ENCODE data around the gene PARP12.

PARP12 gene

GRCh38 chr7:140034421-140034820 is 28.3 kb downstream of the PARP12 start:
- DNase-seq = no peak

DNA sequence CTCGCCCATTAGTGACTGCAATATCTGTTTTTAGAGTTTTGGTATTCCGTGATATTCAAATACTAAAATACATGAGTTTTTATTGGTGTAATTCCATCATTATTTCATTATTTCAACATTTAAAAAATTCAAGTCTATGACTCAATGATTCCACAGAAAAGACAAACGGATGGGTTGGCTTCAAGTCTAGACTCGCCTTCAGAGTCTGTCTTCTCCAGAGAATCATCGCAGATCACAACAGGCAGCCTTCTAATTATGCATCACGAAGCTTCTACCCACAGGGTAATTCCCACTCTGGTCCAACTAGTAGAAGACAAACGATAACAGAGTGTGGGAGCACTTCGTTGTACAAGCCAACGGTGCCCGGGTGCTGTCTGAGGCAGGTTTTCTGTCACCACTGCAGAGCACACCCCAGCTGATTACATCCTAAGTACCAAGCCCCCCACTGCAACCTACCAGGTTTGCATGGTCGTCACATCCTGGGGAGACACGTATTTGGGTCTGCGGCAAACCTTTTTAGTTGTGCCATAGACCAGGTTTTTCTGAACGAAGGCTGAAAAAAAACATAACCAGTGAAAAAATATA is 28.9 kb downstream of the PARP12 start:
- DNase-seq = peak; percentile 27

- DNase-seq = peak; percentile 57
Measured at GRCh38 chr7:140033036-140033435, 29.7 kb downstream of the PARP12 start.

- no peak for DNase-seq
Measured at GRCh38 chr7:140031364-140031763, 31.4 kb downstream of the PARP12 start.

- no peak for DNase-seq
Measured at GRCh38 chr7:140029072-140029471, 33.7 kb downstream of the PARP12 start.

- no peak for DNase-seq
Measured at GRCh38 chr7:140028311-140028710, 34.4 kb downstream of the PARP12 start.

DNA sequence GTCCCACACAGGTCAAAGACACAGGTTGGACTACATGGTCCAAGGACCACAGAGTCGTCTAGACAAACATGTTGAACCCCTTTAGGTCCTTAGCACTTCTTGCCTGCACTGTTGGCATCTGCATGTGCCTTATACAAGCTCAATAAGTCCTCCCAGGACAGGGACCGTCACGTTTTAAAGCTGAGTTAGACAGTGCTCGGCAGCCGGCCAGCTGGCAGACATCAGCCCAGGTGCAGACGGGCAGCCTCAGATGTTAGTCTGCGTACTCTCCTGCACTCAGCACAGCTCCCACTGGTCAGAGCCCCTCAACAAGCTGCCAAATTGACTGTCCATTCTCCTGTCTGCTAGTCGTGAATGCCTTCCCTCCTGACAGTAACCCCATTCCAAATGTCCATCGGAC is 34.9 kb downstream of the PARP12 start:
- DNase-seq = no peak

- DNase-seq = no peak
Measured at GRCh38 chr7:140026935-140027334, 35.8 kb downstream of the PARP12 start.

DNA sequence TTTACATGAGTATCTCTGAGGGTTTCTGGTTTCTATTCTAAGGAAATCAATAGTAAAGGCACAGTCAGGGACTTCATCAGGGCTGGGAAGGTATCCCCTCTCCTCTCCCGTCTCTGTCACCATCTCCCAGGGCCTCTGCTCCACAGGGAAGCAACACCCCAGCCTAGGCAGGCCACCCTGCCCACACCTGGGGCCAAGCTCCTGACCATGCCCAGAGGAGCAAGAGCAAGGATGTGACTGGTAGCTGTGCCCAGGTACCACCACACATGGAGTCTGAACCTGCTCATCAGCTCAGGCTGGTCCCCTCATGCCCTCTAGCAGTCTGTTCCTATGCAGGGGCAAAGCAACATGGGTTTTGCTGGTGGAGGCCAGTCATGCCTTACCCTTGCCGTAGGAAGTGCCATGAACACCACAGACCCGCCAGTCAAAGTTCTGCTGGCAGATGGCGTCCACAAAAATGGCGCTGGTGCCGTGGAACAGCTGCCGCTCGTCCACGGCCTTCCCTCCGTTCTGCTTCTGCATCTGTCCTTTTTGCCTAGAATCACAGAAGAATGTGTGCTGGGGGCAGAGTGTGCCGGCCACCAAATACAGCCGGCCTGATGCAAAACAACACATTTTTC is 36.8 kb downstream of the PARP12 start:
- no peak for DNase-seq

DNA sequence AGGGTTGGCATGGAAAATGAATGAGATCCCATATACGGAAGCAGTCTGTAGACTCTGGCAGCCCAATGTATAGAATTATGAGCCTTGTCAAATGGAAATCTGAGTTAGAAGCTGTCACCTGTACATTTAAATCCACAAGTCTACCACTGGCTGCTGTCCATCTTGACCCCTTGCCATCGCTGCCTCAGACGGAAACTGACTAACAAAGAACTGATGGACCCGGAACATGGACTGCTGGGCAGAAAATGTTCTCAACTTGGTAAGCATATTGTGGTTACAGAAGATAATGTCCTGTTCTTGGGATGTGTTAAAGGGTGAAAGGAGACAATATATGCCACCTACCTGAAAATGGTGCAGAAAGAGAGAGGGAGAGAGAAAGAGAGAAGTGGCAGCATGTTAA is 37.5 kb downstream of the PARP12 start:
- DNase-seq = no peak

- DNase-seq = no peak
Measured at GRCh38 chr7:140024585-140024984, 38.2 kb downstream of the PARP12 start.

DNA sequence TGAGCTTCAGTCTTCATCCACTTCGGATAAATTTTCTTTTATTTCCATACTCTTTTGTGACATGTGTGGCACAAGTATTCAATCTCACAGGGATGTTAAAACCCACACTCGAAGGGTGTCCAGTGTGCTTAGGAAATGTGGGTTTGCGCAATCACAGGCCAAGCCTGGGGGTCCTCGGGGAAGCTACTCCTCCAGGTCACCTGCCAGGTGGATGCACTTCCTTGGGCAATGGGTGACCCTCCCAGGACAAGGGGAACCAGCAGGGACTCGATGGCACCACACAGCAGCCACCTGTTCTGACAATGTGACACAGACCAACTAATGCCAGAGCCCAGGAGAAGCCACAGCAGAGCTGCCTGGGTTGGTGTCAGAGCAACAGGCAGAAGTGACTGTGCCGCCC is 39.0 kb downstream of the PARP12 start:
- DNase-seq = no peak

- DNase-seq = no peak
Measured at GRCh38 chr7:140022582-140023211, 40.1 kb downstream of the PARP12 start.

DNA sequence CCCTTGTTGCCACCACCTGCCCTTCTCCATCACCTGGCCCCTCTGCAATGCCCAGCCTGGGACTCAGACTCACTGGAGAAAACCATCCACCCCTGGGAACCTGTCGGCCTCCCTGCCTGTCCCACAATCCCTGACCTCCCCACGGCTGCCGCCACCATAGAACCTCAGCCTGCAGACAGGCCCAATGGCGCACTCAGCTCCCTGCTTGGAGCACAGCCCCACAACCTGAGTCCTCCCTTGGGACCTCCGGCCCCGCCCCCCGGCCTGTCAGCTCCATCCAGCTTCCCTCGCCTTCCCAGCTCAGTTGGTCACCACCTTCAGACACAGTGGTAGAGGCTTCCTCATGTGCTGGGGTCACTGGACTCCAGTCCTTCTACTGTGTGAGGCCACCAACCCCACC is 41.1 kb downstream of the PARP12 start:
- no peak for DNase-seq

GRCh38 chr7:140019606-140020005 is 43.1 kb downstream of the PARP12 start:
- DNase-seq = no peak

GRCh38 chr7:140019172-140019571 is 43.6 kb downstream of the PARP12 start:
- DNase-seq = no peak

- no peak for DNase-seq
Measured at GRCh38 chr7:140018125-140019043, 44.4 kb downstream of the PARP12 start.

DNA sequence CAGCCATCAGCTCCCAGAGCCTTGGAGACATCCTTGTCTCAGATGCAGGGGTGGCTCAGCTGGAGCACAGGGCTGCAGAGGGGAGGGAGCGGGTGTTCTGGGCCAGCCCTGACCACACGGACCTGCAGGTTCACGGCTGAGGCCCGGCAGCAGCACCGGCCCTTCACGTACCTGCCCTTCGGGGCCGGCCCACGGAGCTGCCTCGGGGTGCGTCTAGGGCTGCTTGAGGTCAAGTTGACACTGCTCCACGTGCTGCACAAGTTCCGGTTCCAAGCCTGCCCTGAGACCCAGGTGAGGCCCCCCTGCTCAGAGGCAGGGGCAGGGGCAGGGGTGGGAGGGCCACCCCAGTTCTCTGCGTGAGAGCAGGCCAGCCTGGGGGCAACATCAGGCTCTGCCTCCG is 45.2 kb downstream of the PARP12 start:
- DNase-seq = no peak

GRCh38 chr7:140017034-140017433 is 45.7 kb downstream of the PARP12 start:
- no peak for DNase-seq

- no peak for DNase-seq
Measured at GRCh38 chr7:140016540-140016939, 46.2 kb downstream of the PARP12 start.

DNA sequence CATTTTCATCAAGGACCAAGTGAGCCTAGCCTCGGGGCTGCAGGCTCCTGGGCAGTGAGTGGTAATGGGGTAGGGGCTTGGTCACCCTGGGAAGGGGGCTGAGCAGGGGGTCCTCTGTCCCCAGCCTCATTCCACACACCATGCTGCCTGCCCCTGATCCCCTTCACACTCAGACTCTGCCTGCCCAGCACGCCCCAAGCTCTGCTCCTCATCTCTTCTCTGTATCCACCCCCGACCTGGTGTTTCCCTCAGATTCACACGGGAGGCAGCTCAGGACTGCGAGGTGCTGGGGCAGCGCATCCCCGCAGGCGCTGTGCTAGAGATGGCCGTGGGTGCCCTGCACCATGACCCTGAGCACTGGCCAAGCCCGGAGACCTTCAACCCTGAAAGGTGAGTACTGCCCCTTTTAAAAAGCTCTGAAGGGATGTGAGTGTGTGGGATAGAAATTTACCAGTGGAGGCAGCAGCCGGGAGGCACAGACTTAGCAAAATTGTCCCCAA is 47.2 kb downstream of the PARP12 start:
- no peak for DNase-seq

DNA sequence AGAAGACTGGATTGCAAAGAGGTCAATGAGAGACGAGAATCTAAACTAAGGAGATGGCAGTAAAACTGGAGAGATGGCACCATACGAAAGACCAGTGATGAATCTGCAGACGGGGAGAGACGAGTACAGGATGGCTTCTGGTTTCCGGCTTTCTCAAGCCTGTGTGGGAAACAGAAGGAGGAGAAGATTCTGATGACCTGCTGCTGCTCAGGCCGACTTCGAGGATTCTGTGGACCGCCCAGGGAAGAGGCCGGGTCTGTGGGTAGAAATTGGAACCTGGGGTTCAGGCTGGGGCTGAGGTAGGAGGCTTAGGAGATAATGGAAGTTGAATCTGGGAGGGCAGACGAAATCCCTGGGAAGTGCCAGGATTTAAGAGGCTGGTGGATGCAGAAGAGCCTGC is 48.6 kb downstream of the PARP12 start:
- DNase-seq = no peak

DNA sequence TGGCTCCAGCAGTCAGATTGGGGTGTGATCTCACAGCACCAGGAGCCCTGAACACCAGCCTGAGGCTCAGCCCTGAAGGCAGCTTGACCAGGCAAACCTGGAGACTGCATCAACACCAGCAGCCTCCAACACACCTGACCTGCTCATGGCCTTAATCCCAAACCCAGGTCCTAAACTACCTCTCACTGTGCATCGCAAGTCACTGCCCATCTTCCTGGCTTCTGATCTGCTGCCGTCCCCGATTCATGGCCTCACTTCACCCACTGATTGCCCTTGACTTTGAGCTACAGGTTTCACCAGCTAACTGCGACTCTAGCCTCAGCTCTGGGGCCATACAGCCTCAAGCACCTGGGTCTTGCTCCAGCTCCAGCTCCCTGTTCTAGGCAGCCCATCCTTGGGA is 49.1 kb downstream of the PARP12 start:
- no peak for DNase-seq
